ENCODE data around the gene KAZN.

KAZN gene

DNA sequence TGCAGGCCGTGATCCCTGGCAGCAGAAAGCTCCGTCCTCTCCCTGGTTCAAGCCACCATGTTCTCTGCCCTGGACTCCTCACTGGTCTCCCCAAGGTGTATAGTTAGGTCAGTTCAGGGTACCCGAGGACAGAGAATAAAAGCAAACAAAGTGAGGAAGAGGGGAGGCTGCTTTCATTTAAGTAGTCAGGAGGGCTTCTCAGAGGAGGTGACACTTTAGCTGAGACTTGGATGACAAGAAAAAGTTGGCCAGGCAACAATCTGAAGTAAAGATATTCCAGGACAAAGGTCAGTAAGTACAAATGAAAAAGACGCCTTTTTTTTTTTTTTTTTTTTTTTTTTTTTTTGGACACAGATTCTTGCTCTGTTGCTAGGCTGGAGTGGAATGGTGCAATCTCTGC lies 297.2 kb downstream of the KAZN start:
- DNase-seq = no peak

DNA sequence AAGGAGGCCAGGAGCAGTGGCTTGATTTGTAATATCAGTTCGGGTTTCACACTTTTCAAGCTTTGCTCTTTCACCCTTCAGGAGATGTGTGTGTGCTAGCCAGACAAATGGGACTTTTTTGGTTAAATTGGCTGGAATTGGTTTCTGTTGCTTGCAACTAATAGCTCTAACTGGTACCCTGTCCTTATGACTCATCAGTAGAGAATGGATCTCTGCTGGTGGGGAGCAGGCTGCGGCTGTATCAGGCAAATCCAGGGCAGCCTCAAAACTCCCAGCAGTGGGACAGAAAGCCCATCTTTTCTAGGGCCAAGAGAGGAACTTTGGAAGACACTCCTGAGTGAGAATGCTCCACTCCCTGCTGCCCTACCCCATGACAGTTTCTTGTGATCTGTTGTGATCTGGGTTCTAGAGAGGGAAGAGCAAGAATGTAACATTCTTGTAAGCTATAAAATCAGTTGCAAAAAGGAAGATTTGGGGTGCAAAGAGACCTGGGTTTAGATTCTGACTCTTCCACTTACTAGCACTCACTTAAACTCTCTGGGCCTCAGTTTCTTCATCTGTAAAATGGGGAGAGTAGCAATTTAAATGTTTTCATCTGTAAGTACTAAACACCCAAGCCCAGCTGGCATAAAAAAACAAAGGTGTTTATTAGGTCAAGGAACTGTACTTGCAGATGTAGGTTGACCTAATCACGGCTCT lies 298.0 kb downstream of the KAZN start:
- DNase-seq = no peak

DNA sequence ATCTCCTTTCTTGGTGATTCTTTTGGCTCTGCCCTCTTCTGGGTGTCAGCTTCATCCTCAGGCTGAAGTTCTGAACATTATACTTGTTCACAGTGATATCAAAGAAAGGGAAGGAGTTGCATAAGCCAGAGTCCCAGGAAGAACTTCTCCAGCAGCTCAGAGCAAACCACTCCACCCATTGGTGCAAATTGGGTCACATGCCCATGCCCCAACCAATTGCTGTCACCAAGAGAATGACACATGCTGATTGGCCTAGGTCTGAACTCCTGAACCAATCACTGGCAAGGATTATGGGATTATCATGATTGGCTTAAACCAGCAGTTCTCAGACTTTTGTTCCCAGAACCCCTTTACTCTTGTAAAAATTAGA lies 298.6 kb downstream of the KAZN start:
- no peak for DNase-seq

DNA sequence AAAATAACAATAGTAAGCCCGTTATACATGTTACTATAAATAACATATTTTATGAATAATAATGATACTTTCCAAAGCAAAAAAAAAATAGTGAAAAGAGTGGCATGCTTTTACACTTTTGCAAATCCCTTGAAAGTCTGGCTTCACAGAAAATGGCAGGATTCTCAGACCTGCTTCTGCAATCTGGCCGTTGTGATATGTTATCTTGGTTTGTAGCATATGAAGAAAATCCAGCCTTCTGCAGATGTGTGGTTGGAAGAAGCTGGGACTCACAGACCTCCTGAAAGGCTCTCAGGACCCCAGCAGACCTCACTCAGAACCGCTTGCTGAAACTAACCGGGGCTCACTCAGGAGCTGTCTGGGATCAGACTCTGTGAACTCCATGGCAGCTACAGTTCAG lies 299.1 kb downstream of the KAZN start:
- no peak for DNase-seq

DNA sequence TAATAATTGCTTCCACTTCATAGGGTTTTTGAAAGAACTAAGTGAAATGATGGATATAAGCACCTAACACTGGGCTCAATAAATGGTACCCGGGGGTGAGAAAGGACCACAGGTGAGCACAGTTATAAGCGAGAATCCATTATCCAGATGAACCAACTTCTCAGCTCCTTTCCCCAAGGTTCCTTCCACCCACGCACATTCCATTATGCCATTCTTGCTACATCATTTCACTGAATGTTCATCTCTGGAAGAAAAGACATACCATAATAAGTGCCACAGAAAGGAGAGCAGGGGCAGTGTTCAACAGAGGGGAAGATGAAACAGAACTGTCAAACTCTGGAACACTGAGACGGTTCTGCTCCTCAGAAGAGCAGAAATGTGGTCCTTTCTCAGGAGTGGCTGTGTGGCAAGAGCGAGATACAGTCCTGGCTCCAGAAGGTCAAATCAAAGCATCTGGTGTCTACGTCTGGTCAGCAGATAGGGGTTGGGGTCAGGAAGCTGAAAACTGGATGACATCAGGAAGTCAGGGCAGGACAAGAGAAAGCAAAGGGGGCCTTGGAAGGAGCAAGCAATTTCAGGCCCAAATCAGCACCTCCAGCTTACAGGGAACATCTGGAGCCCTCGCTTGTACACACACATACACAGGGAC lies 299.6 kb downstream of the KAZN start:
- DNase-seq = no peak

DNA sequence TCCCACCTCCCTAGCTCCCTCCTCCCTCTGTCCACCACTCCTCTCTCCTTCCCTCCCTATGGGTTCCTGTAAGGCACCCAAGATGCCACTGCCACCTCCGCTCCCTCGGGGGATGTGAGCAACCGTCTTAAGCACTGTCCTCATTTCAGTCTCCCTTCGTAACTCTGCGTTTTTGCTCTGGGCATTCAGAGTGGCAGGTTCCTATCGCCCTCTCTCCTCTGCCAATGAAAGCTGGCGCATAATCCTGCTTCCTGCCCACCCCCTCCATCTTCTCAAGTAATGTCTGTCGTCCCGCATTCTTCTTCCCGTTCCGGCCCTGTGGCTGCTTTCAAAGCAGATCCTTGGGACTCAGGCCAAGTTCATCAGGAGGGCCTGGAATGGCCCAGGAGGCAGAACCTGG lies 301.2 kb downstream of the KAZN start:
- DNase-seq = no peak

DNA sequence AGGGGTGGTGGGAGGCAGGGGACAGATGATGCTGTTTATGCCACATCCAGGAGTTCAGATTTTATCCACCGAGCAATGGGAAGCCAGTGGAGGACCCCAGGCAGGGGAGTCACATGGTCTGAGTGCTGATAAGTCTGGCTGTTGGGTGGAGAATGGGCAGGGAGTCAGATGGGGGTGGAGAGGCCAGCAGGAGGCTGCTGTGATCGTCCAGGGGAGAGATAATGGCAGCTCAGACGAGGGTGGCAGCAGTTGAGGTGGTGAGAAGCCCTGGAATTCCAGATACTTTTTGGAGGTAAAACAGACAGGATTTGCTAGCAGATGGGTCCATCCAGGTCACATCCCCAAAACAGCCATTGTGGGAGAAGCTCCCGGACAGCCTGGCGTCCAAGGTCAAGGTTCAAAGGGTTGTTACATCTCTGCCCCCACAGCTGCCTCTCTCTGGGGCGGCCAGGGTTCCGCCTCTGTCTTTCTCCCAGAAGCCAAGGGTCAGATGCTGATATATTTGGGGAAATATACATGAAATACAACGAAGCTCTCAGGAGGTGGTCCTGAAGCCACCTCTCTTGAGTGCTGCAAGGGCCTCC lies 303.0 kb downstream of the KAZN start:
- DNase-seq = no peak

DNA sequence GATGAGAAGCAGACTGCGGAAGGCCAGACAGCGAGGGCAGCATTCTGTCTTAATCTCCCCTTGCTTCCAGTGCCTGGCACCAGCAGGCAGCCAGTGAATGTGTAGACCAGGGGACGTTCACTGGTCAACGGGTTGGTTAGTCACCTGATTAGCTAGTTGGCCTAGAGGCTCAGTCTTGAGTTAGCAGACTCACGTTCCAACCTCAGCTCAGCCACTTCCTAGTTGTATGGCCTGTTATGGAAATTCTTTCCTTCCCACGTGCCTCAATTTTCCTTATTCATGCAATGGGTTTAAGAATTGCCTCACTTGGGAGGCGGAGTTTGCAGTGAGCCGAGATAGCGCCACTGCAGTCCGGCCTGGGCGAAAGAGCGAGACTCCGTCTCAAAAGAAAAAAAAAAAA lies 305.4 kb downstream of the KAZN start:
- no peak for DNase-seq

DNA sequence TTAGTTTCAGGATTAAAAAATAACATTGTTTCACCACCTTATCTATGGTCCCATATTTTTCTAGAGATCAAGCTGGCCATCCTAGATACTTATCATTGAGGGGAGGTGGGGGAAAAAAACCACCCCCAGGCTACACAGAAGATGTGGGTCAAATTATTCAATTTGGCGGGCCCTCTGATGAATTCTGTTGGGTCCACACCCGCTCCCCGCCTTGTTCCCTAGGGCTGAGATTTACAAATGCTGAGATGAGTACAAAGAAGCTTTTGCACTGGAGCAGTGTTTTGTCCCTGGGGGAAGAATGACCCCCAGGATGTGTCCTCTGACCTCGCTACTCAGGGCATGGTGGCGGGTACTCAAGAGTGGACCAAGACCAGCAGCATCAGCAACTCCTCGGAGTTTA lies 308.2 kb downstream of the KAZN start:
- no peak for DNase-seq

DNA sequence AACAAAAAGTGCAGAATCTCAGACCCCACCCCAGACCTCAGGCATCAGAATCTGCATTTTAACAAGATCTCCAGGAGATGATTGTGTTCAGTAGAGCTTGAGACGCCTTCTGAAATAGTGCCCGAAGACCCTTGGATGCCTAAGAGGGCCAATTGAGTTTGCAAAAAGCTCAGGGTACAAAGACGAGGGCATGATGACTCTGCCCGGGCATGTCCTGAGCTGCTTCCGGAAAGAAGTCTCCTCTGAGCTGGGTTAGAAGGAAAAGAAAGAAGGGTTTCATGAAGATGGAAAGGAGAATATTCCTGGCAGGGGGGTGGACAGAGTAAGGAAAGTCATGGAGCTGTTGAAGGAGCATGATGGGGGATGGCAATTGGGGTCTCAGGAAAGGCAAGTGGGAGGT lies 308.9 kb downstream of the KAZN start:
- no peak for DNase-seq

DNA sequence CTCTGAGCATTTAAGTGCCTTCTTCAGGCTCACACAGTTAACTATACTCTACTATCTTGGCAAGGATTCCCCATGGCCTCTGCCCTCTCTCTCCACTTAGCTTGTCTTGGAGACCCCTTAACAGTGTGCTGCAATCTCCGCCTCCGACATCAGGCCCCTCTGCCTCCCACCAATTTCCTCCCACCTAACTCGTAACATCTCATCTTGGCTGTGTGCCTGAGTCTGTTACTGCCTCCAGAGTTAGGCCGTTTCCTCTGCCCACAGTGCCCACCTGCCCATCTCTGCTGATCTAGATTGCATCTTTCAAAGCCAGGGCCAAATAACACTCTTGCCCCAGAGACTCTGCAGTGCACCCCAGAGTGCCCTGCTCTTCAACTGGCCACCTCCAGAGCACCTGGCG lies 310.8 kb downstream of the KAZN start:
- no peak for DNase-seq

DNA sequence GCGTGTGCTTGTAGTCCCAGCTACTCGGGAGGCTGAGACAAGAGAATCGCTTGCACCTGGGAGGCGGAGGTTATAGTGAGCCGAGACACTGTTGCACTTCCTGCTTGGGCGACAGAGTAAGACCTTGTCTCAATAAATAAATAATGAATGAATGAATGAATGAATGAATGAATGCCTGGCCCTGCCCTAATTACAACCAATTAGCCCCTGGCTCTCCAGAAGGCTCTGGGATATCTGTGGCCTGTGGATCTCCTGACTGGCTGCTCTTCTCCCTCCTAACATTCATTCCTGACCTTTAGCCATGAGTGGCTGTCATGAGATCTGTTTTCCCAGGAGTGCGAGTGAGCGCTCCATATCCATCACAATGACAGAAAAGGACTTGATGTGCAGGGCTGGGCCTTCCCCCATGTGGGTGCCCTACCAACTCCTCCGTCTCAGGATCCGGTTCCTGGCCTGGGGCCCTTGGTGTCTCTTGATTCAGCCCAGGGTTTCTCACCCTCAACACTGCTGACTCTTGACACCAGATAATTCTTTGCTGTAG lies 311.5 kb downstream of the KAZN start:
- no peak for DNase-seq

DNA sequence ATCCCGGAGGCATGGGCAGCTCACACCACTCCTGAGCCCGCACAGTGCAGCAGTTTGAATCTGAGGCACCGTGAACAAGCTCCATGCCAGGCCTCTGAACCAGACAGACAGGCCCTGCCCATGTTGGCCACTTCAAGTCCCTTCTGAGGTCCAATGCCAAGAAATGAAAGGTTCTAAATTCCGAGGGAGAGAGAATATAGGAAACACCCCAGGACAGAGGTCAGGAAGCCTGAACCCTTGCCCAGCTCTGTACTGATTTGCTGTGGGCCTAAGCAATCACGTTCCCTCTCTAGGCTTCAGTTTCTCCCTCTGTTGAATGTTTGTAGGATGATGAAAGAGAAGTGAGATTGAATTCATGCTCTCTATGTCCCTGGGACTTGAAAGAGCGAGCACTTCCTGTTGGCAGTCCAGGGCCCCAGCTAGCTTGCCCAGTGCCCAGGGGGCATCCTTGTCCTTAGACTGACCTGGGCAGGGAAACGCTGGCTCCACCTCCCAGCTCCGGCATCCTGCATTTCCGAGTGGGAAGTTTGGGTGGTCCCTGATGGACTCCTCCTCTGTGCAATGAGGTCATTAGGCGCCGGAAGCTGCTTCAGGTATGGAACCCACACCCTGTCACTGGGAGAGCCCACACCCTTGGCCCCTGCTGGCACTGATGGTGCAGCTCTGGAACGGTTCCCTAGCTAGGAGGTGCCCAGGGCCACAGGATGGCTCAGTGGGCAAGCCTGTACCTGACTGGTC lies 312.7 kb downstream of the KAZN start:
- no peak for DNase-seq

DNA sequence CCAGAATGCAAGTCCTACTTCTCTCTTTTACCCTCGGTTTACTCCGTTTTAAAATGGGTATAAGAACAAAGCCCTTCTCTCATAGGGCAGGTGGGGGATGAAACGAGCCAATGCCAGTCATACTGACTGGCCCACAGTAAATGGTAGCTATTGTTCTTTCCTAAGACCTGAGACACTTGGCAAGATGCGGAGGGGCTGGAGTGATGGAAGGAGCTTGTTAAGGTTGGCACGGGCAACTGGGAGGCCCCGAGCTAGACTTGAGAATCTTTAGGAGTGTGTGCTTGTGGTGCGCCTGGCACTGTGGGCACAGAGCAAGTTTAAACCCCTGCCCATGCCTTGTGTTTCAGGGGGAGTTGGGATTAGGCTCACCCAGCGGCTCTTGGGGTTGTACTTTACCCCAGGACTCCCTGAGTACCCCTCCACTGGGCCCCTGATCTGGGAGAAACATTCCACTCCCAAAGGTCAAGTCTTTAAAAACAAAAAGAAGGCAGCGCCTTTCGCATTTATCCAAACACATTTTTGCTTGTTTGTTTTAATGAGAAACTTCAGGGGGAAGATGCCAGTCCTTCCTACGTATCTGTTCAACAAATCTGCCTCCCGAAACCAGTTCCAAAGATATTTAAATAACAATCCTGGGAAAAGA lies 314.5 kb downstream of the KAZN start:
- no peak for DNase-seq

DNA sequence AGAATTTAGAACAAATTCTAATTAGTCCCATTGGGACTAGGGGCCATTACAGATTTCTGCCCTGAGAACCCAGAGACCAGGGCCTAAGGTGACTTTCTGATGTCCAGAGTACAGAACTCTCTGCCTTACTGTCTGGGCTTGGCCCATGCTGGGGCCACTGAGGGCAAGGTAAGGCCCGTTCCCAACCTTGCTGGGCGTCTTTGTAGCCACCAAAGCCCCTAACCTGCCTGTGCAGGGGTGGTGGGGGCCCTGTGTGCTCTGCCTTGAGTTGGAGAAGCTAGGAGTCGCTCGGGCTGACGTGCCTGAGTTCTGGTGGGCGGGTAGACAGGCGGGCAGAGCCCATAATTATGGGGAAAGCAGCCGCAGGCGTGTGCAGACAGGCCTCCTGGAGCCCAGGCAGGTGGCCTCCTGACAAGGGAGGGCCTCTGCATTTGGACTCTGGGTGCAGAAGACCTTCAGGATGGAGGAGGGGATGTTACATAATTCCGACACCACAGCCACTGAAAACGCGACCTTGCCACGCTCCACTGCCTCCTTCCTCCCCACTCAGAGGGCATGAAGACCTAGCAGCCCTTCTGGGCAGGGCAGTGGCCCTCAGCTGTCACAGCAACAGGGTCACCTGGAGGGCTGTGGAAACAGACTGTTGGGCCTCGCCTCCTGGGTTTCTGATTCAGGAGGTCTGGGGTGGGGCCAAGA lies 315.1 kb downstream of the KAZN start:
- no peak for DNase-seq

DNA sequence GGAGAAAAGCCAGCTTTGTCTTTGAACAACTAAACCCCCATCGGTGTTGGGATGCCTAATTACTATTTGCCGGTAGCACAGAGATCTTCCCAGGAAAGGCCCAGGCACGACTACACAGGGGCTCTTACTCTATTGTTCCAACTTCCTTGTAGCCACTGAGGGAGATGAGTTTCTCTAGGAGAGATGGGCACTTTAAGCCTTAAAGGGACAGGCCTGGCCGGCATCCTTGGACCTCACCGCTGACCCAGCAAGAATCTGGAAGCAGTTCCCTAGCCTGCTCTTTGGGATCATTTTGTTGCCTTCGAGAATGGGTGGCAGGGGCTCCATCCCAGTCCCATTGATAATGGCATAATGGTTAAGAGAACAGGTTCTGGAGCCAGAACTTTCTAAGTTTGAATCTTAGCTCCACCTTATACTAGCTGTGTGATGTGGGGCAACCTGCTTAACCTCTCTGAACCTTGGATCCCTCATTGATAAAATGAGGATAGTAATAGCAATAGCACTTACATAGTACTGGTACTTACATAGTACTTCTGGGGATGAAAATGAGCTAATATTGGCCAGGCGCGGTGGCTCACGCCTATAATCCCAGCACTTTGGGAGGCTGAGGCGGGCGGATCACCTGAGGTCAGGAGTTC lies 316.0 kb downstream of the KAZN start:
- no peak for DNase-seq

DNA sequence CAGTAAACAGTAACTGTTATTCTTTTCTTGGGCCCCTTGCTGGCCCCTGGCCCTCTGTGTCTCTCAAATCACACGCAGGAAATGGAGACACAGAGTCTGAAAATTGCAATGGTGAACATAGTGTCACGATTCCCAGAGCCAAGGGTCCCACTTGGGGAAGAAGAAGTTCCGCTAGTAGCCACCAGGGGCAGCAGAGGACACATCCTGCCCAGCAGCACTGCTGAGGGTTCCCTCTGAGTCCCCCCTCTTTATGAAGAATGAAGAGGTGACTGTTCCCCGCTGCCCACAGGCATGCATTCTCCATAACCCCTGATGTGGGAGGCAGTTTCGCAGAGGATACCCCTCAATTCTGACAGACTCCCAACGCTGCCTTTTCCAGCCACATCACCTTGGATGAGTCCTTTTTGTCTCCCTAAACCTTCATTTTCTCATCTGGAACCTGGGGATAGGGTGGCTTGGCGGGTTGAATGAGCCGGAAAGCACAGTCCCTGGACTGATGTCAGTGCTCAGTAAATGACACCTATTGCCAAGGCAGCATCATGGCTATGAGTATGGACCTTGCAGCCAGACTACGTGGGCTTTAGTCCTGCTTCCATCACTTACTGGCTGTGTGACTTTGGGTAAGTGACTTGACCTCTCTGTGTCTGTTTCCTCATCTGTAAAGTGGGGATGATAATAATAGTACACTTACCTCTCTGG lies 317.0 kb downstream of the KAZN start:
- DNase-seq = peak; percentile 69

DNA sequence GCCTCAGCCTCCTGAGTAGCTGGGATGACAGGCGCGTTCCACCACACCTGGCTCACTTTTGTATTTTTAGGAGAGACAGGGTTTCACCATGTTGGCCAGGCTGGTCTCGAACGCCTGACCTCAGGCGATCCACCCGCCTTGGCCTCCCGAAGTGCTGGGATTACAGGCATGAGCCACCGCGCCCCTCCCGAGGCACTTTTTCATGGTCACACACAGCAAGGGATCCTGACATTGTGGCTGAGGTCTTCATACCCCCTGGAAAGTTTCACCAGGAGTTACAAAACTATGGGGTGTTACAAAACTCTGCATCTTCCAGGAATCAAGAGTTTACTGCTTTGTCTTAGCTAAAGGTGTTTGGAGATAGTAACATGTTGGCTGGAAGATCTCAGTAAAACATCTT lies 320.8 kb downstream of the KAZN start:
- no peak for DNase-seq

DNA sequence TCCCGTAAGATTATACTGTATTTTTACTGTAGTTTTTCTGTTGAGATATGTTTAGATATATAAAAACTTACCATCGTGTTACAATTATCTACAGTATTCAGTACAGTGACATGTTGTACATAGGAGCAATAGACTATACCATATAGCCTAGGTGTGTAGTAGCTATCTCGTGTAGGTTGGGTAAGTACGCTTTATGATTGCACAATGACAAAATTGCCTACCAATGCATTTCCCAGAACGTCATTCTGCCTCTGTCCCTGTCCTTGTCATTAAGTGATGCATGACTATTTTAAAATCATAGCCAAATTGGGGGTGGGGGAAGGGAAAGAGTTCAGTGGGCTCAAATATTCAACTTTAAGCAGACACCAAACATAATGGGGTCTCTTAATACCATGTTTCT lies 321.3 kb downstream of the KAZN start:
- DNase-seq = no peak

DNA sequence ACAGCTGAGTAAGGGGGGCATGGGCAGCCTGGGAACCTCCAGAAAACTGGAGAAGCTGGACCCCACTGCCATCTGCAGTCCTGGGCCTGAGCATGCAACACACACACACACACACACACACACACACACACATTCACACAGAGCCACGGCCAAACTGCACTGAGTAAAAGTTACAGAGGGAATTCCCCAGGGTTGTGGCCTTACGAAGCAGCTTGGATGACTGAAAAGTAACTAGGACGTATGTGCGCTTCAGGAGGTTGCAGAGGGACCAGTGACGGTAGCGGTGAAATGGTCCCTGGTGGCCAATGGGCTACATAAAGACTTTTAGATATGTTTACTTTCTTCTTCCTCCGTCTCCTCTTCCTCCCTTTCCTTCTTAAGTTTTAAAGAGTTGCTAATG lies 322.6 kb downstream of the KAZN start:
- DNase-seq = no peak

DNA sequence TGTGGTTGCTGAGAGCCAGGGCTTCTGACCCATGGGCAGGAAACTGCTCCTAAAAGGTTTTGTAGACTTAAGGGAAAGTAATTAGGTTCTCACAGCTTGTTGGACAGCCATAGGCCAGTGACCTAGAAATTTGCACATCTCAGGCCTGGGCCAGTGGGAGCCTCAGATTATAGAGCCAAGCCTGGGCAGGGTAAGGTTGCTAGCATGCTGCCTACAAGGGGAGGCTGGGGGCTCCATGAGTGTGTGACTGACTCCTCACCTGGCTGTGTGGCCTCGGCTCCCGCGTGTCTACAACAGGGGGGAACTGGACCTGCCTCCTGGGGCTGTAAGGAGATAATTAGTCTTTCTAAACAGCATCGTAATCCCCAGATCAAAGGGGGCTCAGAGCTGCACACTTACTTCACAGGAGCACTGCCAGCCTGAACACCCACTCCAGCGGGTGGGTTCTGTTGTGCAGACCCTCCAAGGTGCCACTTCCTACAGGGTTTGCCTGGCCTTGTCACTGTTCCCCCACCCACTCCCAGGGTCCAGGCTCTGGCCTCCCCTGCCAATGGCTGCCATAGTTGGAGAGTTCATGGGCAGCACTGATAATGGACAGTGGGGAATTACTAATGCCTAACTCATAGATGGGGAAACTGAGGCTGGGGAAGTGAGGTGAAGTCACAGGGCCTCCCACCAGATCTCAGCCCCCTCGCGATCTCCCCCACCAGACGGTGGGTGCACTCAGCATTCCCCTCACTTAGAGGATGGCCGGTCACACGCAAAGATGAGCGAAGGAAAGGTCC lies 324.6 kb downstream of the KAZN start:
- DNase-seq = no peak

Data from femur (tissue), 1 donor.